ENCODE results near the gene RAB9A.

RAB9A gene

DNA sequence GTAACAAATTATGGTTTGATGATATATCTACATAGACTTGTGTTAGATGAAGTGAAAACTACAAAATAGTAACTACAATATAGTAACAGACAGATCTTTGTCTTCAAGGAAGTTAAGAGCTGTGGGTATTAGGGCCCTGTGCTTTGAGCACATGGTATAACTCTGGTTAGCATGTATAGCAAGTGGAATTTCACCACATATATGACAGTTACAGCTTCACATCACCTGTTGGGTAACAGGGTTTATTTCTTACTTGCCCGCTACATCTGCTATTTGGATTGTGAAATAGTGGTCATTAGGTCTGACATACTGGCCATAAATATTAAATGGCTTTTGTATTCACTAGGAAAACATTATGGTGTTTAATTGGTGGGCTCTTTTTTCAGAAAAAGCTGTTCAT lies 65.8 kb downstream of the RAB9A start:
- no peak for DNase-seq (ENCODE audit: extremely low read depth, low read depth)
- TF ChIP-seq, protein P1, sequence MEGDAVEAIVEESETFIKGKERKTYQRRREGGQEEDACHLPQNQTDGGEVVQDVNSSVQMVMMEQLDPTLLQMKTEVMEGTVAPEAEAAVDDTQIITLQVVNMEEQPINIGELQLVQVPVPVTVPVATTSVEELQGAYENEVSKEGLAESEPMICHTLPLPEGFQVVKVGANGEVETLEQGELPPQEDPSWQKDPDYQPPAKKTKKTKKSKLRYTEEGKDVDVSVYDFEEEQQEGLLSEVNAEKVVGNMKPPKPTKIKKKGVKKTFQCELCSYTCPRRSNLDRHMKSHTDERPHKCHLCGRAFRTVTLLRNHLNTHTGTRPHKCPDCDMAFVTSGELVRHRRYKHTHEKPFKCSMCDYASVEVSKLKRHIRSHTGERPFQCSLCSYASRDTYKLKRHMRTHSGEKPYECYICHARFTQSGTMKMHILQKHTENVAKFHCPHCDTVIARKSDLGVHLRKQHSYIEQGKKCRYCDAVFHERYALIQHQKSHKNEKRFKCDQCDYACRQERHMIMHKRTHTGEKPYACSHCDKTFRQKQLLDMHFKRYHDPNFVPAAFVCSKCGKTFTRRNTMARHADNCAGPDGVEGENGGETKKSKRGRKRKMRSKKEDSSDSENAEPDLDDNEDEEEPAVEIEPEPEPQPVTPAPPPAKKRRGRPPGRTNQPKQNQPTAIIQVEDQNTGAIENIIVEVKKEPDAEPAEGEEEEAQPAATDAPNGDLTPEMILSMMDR (IDR thresholded peaks at IDR 0.05; ENCODE audit: low read depth, low read length, missing control alignments) = no peak
- no peak overlapping the region for H3K4me3 ChIP-seq (replicated peaks; ENCODE audit: low read depth, low read length)

DNA sequence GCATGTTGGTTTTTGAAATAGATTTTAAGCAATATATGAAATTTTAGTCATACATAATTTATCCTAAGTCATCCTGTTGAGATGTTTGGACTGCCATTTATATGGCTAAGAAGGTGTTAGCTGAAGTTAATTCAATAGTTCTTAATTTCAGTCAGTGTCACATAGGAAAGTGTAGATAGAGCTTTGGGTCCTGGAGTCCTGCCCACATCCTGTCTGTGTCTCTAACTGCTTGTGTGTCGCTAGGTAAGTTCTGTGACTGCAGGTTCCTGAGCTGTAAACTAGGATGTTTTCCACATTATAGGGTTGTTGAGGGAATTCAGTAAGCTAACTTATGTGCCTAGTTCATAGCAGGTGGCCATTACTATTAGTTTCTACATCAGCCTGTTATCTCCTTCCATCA lies 66.3 kb downstream of the RAB9A start:
- H3K4me3 ChIP-seq (replicated peaks; ENCODE audit: low read depth, low read length) = no peak overlapping the region
- TF ChIP-seq, protein P1 (IDR thresholded peaks at IDR 0.05; ENCODE audit: low read depth, low read length, missing control alignments) = no peak
- no peak for DNase-seq (ENCODE audit: extremely low read depth, low read depth)

DNA sequence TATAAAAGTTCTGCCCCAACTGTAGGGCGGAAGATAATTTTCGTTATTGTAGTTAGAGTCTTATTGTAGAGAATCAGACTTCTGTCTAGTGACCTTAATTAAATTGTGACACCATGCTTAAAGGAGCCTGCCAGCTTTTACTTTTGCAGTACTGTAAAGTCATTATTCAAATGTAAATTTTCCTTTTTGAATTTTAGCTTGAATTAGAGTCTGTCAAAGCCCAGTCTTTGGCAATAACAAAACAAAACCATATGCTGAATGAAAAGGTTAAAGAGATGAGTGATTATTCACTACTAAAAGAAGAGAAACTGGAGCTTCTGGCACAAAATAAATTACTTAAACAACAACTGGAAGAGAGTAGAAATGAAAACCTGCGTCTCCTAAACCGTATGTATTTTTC lies 67.5 kb downstream of the RAB9A start:
- TF ChIP-seq, protein P1 (IDR thresholded peaks at IDR 0.05; ENCODE audit: low read depth, low read length, missing control alignments) = no peak
- no peak overlapping the region for H3K4me3 ChIP-seq (replicated peaks; ENCODE audit: low read depth, low read length)
- no peak for DNase-seq (ENCODE audit: extremely low read depth, low read depth)

DNA sequence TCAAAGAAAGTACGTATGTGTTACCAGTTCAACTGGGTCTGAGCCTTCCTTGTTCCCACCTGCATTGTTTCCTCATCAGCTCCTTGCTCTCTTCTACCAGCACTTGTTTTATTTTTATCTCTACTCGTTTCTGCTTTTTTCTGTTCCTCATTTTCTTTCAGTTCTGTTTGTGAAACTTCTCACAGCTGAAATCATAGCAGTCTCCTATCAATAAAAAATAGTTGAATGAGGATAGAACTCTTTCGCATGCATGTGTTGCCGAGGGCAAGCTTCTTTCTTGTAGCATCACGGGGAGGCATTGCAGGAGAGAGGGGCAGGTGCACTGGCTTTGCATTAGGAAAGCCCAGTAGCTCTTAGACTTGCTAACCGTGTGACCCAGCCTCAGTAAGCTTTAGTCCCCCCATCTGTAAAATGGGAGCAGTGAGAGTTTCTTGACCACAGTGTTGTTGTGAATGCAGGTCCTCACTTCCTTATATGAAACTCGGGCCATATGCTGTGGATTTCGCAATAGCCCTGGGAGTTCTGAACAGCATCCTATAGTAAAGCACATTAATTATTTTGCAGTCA lies 70.3 kb downstream of the RAB9A start:
- H3K4me3 ChIP-seq (replicated peaks; ENCODE audit: low read depth, low read length) = no peak overlapping the region
- no peak for DNase-seq (ENCODE audit: extremely low read depth, low read depth)
- TF ChIP-seq, protein P1 (IDR thresholded peaks at IDR 0.05; ENCODE audit: low read depth, low read length, missing control alignments) = no peak
